ENCODE results near the gene CDH23.

The CDH23 gene

DNA sequence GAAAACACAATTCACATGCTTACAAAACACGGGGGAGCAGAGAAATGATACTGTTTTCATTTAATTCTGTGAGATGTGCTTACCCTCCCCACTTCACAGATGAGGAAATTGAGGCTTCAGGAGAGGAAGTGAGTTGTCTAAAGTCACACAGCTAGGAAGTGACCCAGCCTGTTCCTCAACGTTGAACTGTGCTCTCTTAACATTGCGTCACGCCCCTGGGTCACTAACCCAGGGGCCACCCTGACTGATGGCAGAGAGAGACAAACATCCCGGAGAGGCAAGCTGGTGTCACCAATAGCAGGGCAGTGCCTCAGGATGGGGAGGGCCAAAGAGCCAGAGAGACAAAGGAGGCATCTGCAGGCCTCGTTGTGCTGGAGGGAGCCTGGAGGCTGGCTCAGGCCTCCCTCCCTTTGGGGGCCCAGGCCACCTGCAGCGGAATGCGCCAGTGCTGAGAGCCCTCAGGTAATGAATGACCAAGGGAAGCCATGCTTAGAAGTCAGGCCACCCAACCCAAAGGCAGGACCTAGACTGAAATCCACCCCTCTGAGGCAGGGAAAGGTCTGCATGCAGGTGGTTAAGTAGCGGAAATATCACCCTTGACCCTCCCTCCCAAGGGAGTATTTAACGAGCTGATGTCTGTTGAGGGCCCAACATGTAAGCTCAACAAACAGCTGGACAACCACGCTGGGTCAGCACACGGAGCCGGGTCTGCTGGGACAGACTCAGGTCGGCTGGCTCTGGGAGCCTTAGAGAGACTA, 241.5 kb downstream of the CDH23 start:
- Histone ChIP-seq H3K27me3 (ENCODE audit: control insufficient read depth, insufficient read depth, low read length) (no peaks in the 10 kb centered on the region), H3K9me3 (ENCODE audit: control insufficient read depth, low read length) (no peaks in the 10 kb centered on the region), H3K4me3 (ENCODE audit: low read depth, low read length) (no peak overlapping the region), H3K4me2 (ENCODE audit: low read length) (no peak overlapping the region), H3K27ac (no peak overlapping the region), H3K79me2 (peaks cover 16% of the 10 kb centered on the region), H3K4me1 (peaks cover 10% of the 10 kb centered on the region), H3K36me3 (ENCODE audit: control insufficient read depth, insufficient read depth, low read length) (no peaks in the 10 kb centered on the region), H3K9ac (no peak overlapping the region), H2AFZ (no peak overlapping the region)
- TF ChIP-seq, protein P1, sequence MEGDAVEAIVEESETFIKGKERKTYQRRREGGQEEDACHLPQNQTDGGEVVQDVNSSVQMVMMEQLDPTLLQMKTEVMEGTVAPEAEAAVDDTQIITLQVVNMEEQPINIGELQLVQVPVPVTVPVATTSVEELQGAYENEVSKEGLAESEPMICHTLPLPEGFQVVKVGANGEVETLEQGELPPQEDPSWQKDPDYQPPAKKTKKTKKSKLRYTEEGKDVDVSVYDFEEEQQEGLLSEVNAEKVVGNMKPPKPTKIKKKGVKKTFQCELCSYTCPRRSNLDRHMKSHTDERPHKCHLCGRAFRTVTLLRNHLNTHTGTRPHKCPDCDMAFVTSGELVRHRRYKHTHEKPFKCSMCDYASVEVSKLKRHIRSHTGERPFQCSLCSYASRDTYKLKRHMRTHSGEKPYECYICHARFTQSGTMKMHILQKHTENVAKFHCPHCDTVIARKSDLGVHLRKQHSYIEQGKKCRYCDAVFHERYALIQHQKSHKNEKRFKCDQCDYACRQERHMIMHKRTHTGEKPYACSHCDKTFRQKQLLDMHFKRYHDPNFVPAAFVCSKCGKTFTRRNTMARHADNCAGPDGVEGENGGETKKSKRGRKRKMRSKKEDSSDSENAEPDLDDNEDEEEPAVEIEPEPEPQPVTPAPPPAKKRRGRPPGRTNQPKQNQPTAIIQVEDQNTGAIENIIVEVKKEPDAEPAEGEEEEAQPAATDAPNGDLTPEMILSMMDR (IDR thresholded peaks at IDR 0.05) = no peak

DNA sequence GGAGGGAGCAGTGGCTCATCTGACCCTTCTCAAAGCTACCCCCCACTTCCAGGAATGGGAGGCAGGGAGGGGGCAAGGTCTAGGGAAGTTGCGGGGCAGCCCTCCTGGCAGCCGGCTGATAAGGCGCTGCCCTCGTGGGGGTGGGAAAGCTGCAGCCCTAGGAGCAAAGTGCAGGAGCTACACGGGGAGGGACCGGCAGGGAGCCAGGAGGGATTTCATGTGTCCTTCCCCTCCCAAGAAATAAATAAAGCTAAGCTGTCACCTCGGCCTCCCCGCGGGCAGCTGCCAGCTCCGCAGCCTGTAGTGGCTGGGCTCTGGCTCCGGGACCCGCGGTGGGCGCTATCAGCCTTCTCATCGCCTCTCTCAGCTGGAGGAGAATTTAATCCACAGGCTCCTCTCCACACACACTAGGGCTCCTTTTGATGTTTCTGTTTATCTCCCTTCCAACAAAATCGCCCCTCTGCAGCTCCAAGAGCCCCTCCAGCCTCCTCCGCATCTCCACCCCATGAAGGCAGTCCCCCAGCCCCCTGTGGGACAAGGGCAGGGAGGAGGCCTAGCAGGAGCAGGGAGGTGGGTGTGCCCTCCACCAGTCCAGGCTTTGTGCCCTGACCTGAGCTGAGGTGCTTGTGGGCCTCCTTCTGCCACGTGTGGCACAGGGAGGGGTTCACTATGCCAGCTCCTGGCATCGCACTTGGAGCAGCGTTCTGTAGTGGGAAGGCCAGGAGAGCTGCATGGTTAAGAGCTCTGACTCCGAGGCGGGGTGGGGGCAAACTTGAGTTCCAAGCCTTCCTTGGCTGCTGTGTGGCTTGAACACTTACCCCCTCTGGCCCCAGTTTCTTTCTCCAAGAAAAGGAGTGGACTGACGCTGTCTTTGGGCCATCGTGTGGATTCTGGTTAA, 242.4 kb downstream of the CDH23 start:
- TF ChIP-seq, protein P1 (IDR thresholded peaks at IDR 0.05) = no peak
- Histone ChIP-seq H3K79me2 (peaks cover 12% of the 10 kb centered on the region), H3K27me3 (ENCODE audit: control insufficient read depth, insufficient read depth, low read length) (no peaks in the 10 kb centered on the region), H3K4me1 (peaks cover 8% of the 10 kb centered on the region), H2AFZ (no peak overlapping the region), H3K9ac (no peak overlapping the region), H3K27ac (no peak overlapping the region), H3K9me3 (ENCODE audit: control insufficient read depth, low read length) (no peaks in the 10 kb centered on the region), H3K36me3 (ENCODE audit: control insufficient read depth, insufficient read depth, low read length) (no peaks in the 10 kb centered on the region), H3K4me3 (ENCODE audit: low read depth, low read length) (no peak overlapping the region), H3K4me2 (ENCODE audit: low read length) (no peak overlapping the region)

DNA sequence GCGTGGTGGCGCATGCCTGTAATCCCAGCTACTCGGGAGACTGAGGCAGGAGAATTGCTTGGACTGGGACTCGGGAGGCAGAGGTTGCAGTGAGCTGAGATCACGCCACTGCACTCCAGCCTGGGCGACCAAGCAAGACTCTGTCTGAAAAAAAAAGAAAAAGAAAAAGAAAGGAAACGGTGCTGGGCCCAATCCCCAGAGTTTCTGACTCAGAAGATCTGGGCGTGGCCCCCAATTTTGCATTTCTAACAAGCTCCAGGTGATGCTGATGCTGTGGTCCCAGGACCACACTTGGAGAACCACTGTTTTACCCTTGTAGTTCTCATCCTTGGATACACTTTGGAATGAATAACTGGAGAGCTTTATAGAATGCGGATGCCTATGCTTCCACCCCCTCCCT, 243.9 kb downstream of the CDH23 start:
- Histone ChIP-seq H3K4me1 (no peaks in the 10 kb centered on the region), H3K79me2 (peaks cover 9% of the 10 kb centered on the region), H3K27me3 (ENCODE audit: control insufficient read depth, insufficient read depth, low read length) (no peaks in the 10 kb centered on the region), H3K36me3 (ENCODE audit: control insufficient read depth, insufficient read depth, low read length) (no peaks in the 10 kb centered on the region), H3K27ac (no peak overlapping the region), H3K9me3 (ENCODE audit: control insufficient read depth, low read length) (no peaks in the 10 kb centered on the region), H3K4me3 (ENCODE audit: low read depth, low read length) (no peak overlapping the region), H3K4me2 (ENCODE audit: low read length) (no peak overlapping the region), H3K9ac (no peak overlapping the region), H2AFZ (no peak overlapping the region)
- TF ChIP-seq, protein P1 (IDR thresholded peaks at IDR 0.05) = no peak

DNA sequence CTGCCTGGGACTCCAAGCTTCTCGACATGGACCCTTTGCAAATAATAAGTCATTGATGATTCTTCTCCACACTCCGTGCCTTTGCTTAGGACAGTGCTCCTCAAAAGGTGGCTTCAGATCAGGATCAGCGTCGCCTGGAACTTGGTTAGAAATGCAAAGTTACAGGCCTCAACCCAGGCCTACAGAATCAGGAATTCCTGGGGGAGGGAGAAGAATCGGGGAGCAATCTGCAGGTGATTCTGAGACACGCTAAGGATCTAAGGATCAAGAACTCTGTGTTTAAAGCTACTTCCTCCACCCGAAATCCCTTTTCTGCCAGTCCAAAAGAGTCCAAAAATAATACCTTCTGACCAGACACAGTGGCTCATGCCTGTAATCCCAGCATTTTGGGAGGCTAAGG, 244.7 kb downstream of the CDH23 start:
- Histone ChIP-seq H3K4me1 (no peaks in the 10 kb centered on the region), H3K36me3 (ENCODE audit: control insufficient read depth, insufficient read depth, low read length) (no peaks in the 10 kb centered on the region), H3K4me3 (ENCODE audit: low read depth, low read length) (no peak overlapping the region), H3K27ac (no peak overlapping the region), H3K9ac (no peak overlapping the region), H3K79me2 (peaks cover 6% of the 10 kb centered on the region), H3K4me2 (ENCODE audit: low read length) (no peak overlapping the region), H2AFZ (no peak overlapping the region), H3K9me3 (ENCODE audit: control insufficient read depth, low read length) (no peaks in the 10 kb centered on the region), H3K27me3 (ENCODE audit: control insufficient read depth, insufficient read depth, low read length) (no peaks in the 10 kb centered on the region)
- TF ChIP-seq, protein P1 (IDR thresholded peaks at IDR 0.05) = no peak
